ENCODE measurements around the gene YTHDC1.

- TF ChIP-seq EP300 (IDR thresholded peaks at IDR 0.05), result no peak
- TF ChIP-seq CTCF (IDR thresholded peaks at IDR 0.05), result no peak
- no peak for TF ChIP-seq POLR2AphosphoS5 (IDR thresholded peaks at IDR 0.05)
Observed at GRCh38 chr4:68283095-68283494, 66.8 kb downstream of the YTHDC1 start.

All from stomach (tissue), 4 donors.